Gastroesophageal sphincter (tissue), 4 donors: ENCODE measurements around the gene TMEM43. TPM values are rescaled to one million over a fixed set of nuclear protein-coding genes. Genes with fewer than 3 reads are reported as not detected.

Experiments
- ATAC-seq: fragments of 150-250 bp; one replicate; pipeline ENCODE4 v1.9.1; 2016; ENCODE audit warnings: mild to moderate bottlenecking, moderate library complexity
- H3K27ac ChIP-seq, 4 donors: fragments of 200-600 bp; sonication (generic) in 3 of 4; 1 replicate in 3 of 4; 2 replicates in 1 of 4; pipeline ENCODE4 v1.5.1; 2016 to 2019
- H3K27me3 ChIP-seq: fragments of 200-600 bp; sonication (generic); one replicate; pipeline ENCODE4 v1.5.1; 2019
- H3K36me3 ChIP-seq, 2 donors: fragments of 200-600 bp; sonication (generic); one replicate each; pipeline ENCODE4 v1.5.1; 2019; ENCODE audit warnings: control low read depth in 1 of 2
- H3K4me1 ChIP-seq, 3 donors: fragments of 200-600 bp; sonication (generic); 1 replicate in 2 of 3; 2 replicates in 1 of 3; pipeline ENCODE4 v1.5.1; 2016 to 2019; ENCODE audit warnings: control low read depth in 2 of 3
- H3K4me3 ChIP-seq, 2 donors: fragments of 200-600 bp; sonication (generic); one replicate each; pipeline ENCODE4 v1.5.1; 2019; ENCODE audit warnings: mild to moderate bottlenecking in 1 of 2, moderate library complexity in 1 of 2
- H3K9me3 ChIP-seq, 3 donors: fragments of 200-600 bp; sonication (generic); one replicate each; pipeline ENCODE4 v1.5.1; 2017 to 2019; ENCODE audit warnings: control low read depth in 2 of 3
- EP300 ChIP-seq: sonication (generic); formaldehyde crosslinking; IDR thresholded peaks from one replicate; pipeline ENCODE4 v1.6.1; 2017; ENCODE audit warnings: antibody characterized with exemption, mild to moderate bottlenecking
- POLR2A ChIP-seq, 2 donors: fragments of 450-650 bp; IDR thresholded peaks; one replicate each; pipeline ENCODE4 v1.6.1; 2017; ENCODE audit warnings: antibody characterized with exemption in 2 of 2, mild to moderate bottlenecking in 2 of 2, moderate library complexity in 1 of 2
- POLR2AphosphoS5 ChIP-seq: sonication (generic); formaldehyde crosslinking; IDR thresholded peaks from one replicate; pipeline ENCODE4 v1.6.1; 2017; ENCODE audit warnings: antibody characterized with exemption
- WGBS, 2 donors: methylation state at CpG; one replicate each; pipeline ENCODE4 v1.1.5; 2018; ENCODE audit warnings: low coverage in 1 of 2; 5-methylcytosine and 5-hydroxymethylcytosine counted together
- total RNA-seq, 4 donors: library from RNA; depleted of rRNA; stranded (reverse); fragments of >200 nt; gene quantifications; one replicate each; pipeline ENCODE4 v1.1.0, GENCODE V29; 2016
- TF ChIP-seq, protein P1 (sequence below), 4 experiments: fragments of 200-600 bp in 2 of 4; fragments of 450-650 bp in 2 of 4; sonication (generic) in 1 of 4; IDR thresholded peaks; one replicate each; pipeline ENCODE4 v1.5.1; 2017 to 2019; ENCODE audit warnings: antibody characterized with exemption in 4 of 4, mild to moderate bottlenecking in 2 of 4, moderate library complexity in 2 of 4

Gene TMEM43
- total RNA-seq, 4 donors from 2014 or later = 115 to 227 (median 183) TPM

DNA sequence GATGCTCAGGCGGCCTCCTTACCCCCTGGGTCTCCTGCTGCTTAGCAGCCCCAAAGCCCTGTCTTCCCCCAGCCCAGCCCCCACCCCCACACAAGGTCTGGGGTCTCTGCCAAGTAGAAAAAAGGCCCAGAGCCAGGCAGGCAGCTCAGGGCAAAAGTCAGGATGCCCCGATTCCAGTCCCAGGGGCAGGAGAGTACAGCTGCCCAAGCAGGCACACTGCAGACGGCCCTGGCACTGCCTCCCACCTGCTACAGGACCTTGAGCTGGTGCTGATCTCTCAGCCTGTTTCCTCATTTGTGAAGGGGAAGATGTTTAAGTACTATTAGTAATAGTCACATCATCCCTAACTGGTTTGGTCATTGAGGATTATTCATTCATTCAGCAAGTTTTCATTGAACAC, 12.6 kb downstream of the TMEM43 start:
- H3K9me3 ChIP-seq = no peaks in the 10 kb centered on the region
- no peak for ATAC-seq
- H3K4me1 ChIP-seq = peaks cover 0 to 35% (median 6%) of the 10 kb centered on the region in 3 donors
- H3K27ac ChIP-seq = peak overlapping the region in 3 of 4 donors; percentile 38 to 63 (median 57)
- no peak overlapping the region for H3K4me3 ChIP-seq
- WGBS, 2 donors = 50% methylated on average over 2 of the region's 3 CpGs; no CpG with 5 or more reads in 1 of the 2 donors
- H3K36me3 ChIP-seq = peaks cover 0 to 99% of the 10 kb centered on the region in 2 donors
- TF ChIP-seq, protein P1, sequence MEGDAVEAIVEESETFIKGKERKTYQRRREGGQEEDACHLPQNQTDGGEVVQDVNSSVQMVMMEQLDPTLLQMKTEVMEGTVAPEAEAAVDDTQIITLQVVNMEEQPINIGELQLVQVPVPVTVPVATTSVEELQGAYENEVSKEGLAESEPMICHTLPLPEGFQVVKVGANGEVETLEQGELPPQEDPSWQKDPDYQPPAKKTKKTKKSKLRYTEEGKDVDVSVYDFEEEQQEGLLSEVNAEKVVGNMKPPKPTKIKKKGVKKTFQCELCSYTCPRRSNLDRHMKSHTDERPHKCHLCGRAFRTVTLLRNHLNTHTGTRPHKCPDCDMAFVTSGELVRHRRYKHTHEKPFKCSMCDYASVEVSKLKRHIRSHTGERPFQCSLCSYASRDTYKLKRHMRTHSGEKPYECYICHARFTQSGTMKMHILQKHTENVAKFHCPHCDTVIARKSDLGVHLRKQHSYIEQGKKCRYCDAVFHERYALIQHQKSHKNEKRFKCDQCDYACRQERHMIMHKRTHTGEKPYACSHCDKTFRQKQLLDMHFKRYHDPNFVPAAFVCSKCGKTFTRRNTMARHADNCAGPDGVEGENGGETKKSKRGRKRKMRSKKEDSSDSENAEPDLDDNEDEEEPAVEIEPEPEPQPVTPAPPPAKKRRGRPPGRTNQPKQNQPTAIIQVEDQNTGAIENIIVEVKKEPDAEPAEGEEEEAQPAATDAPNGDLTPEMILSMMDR (IDR thresholded peaks at IDR 0.05) = no peak
- TF ChIP-seq EP300 = no peak
- no peak for TF ChIP-seq POLR2A (IDR thresholded peaks at IDR 0.05)
- TF ChIP-seq POLR2AphosphoS5 = no peak
- no peaks in the 10 kb centered on the region for H3K27me3 ChIP-seq

DNA sequence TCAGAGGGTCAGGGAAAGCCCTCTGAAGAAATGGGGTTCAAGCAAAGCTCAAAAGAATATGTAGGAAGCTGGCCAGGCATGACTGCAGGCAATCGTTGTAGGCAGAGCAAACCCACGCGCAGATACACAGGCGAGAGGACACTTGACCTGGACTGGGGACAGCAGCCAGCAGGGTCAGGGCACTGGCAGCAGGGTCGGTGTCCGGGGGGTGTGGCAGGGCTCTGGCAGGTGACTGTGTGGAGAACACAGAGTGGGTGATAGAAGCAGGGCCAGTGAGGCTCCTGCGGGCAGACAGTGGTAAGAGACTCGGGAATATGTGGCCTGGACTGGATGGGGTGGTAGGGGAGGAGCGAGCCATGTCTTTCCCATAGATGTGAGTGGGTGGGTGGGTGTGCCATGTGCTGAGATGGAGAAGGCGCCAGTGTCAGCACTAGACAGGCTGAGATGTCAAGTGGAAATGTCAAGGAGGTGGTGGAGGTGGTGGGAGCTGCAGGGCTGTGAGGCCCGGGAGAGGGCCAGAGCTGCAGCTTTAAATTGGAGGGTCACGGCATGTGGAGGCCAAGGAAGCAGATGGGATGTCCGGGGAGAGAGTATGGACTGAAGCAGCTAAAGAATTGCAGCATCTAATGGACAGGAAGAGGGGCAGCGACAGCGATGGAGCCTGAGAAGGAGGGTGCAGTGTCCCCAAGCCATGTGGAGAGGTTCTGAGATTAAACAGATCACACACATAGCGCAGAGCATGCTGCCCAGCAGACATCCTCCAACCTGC, 13.4 kb downstream of the TMEM43 start:
- peak overlapping the region in 2 of 4 donors; percentile 20 to 57 for H3K27ac ChIP-seq
- WGBS, 2 donors = 83 to 94% methylated on average over 2 to 12 of the region's 16 CpGs

GRCh38 chr3:14138878-14139655, 14.2 kb downstream of the TMEM43 start:
- TF ChIP-seq, protein P1 (IDR thresholded peaks at IDR 0.05) = no peak
- TF ChIP-seq POLR2AphosphoS5 (no peak), EP300 (no peak), POLR2A (IDR thresholded peaks at IDR 0.05) (no peak)
- no peaks in the 10 kb centered on the region for H3K9me3 ChIP-seq
- 80 to 84% methylated on average over 1 to 3 of the region's 14 CpGs for WGBS, 2 donors
- H3K36me3 ChIP-seq = peaks cover 0 to 83% of the 10 kb centered on the region in 2 donors
- H3K27ac ChIP-seq = peak overlapping the region in 3 of 4 donors; percentile 4 to 93 (median 86)
- H3K4me1 ChIP-seq = peaks cover 1 to 51% (median 17%) of the 10 kb centered on the region in 3 donors
- ATAC-seq = no peak
- no peaks in the 10 kb centered on the region for H3K27me3 ChIP-seq
- H3K4me3 ChIP-seq = no peak overlapping the region

More for the DNA sequence above, 13.4 kb downstream of the TMEM43 start:
- ATAC-seq = no peak
- Histone ChIP-seq H3K9me3 (no peaks in the 10 kb centered on the region), H3K4me1 (peaks cover 0 to 43% (median 12%) of the 10 kb centered on the region in 3 donors), H3K4me3 (no peak overlapping the region), H3K36me3 (peaks cover 0 to 91% of the 10 kb centered on the region in 2 donors), H3K27me3 (no peaks in the 10 kb centered on the region)
- no peak for TF ChIP-seq EP300
- no peak for TF ChIP-seq POLR2A (IDR thresholded peaks at IDR 0.05)
- TF ChIP-seq POLR2AphosphoS5 = no peak
- TF ChIP-seq, protein P1 (IDR thresholded peaks at IDR 0.05) = no peak

- H3K4me1 ChIP-seq = peaks cover 3 to 58% (median 20%) of the 10 kb centered on the region in 3 donors
- H3K9me3 ChIP-seq = no peaks in the 10 kb centered on the region
- WGBS, 2 donors = 60% methylated on average over 1 of the region's 5 CpGs; no CpG with 5 or more reads in 1 of the 2 donors
- H3K27me3 ChIP-seq = no peaks in the 10 kb centered on the region
- TF ChIP-seq POLR2AphosphoS5 (no peak), EP300 (no peak), POLR2A (IDR thresholded peaks at IDR 0.05) (no peak)
- TF ChIP-seq, protein P1 (IDR thresholded peaks at IDR 0.05) = no peak
- ATAC-seq = no peak
- peak overlapping the region in 2 of 4 donors; percentile 86 to 93 for H3K27ac ChIP-seq
- no peak overlapping the region for H3K4me3 ChIP-seq
- peaks cover 0 to 76% of the 10 kb centered on the region in 2 donors for H3K36me3 ChIP-seq
Observed at GRCh38 chr3:14139771-14140170, 14.9 kb downstream of the TMEM43 start.
